Upper lobe of left lung (tissue), 6 donors: Measurements from ENCODE around the gene ACAA2. TPM values are rescaled to one million over a fixed set of nuclear protein-coding genes. Genes with fewer than 3 reads are reported as not detected.

Experiments used
- ATAC-seq, 2 donors: fragments of 200-7000 bp; cut with Tn5 transposase; one replicate each; pipeline ENCODE4 v1.9.1; 2022; ENCODE audit warnings: mild to moderate bottlenecking in 2 of 2, moderate library complexity in 2 of 2; ENCODE audit not compliant: low FRiP score in 2 of 2
- DNase-seq, 2 donors: peaks; one replicate each; pipeline ENCODE4 v3.0.0-alpha.2; 2019 to 2020
- H3K27ac ChIP-seq, 4 donors: fragments of 200-600 bp; sonication (generic); one replicate each; pipeline ENCODE4 v1.5.1; 2016 to 2019
- H3K27me3 ChIP-seq, 4 donors: fragments of 200-600 bp; sonication (generic); one replicate each; pipeline ENCODE4 v1.5.1; 2017 to 2019
- H3K36me3 ChIP-seq, 4 donors: fragments of 200-600 bp; sonication (generic); one replicate each; pipeline ENCODE4 v1.5.1; 2016 to 2019
- H3K4me1 ChIP-seq, 4 donors: fragments of 200-600 bp; sonication (generic); one replicate each; pipeline ENCODE4 v1.5.1; 2018 to 2019
- H3K4me3 ChIP-seq, 4 donors: fragments of 200-600 bp; sonication (generic); one replicate each; pipeline ENCODE4 v1.5.1; 2017 to 2019; ENCODE audit warnings: mild to moderate bottlenecking in 2 of 4, moderate library complexity in 1 of 4
- H3K9me3 ChIP-seq, 4 donors: fragments of 200-600 bp; sonication (generic); one replicate each; pipeline ENCODE4 v1.5.1; 2018 to 2019
- CTCF ChIP-seq, 6 experiments: fragments of 450-650 bp in 4 of 6; fragments of 200-600 bp in 2 of 6; sonication (generic) in 2 of 6; IDR thresholded peaks; one replicate each; pipeline ENCODE4 v1.5.1; 2016 to 2019; ENCODE audit warnings: antibody characterized with exemption in 6 of 6
- EP300 ChIP-seq, 4 donors: sonication (generic); formaldehyde crosslinking; IDR thresholded peaks; one replicate each; pipeline ENCODE4 v1.5.1; 2017; ENCODE audit warnings: antibody characterized with exemption in 4 of 4, control low read depth in 2 of 4
- POLR2A ChIP-seq, 4 donors: fragments of 450-650 bp; IDR thresholded peaks; one replicate each; pipeline ENCODE4 v1.5.1; 2016 to 2017; ENCODE audit warnings: antibody characterized with exemption in 4 of 4, mild to moderate bottlenecking in 2 of 4
- POLR2AphosphoS5 ChIP-seq, 2 donors: sonication (generic); formaldehyde crosslinking; IDR thresholded peaks; one replicate each; pipeline ENCODE4 v1.5.1; 2017; ENCODE audit warnings: antibody characterized with exemption in 2 of 2
- WGBS, 2 donors: methylation state at CpG; one replicate each; pipeline ENCODE4 v1.1.5; 2017 to 2018; 5-methylcytosine and 5-hydroxymethylcytosine counted together
- total RNA-seq, 6 donors: library from RNA; depleted of rRNA in 4 of 6; stranded (reverse); fragments of >200 nt in 4 of 6; gene quantifications; one replicate each; pipeline versions ENCODE4 v1.1.0 to v1.2.1, GENCODE V29; 2016 to 2021
- donor health status: DM: no; HTN: no; CAD: no; lungs with moderate emphysema.
- donor health status: DM: no; HTN: yes; CAD: no; lungs with severe emphysema.

Gene ACAA2
- total RNA-seq, 6 donors from 2014 or later = 23.7 to 93.9 (median 69.8) TPM

GRCh38 chr18:49756671-49757362, 56.5 kb downstream of the ACAA2 start:
- no peak overlapping the region for H3K4me3 ChIP-seq
- H3K4me1 ChIP-seq = no peaks in the 10 kb centered on the region
- no peaks in the 10 kb centered on the region for H3K27me3 ChIP-seq
- no peaks in the 10 kb centered on the region for H3K36me3 ChIP-seq
- no peak for ATAC-seq
- no peaks in the 10 kb centered on the region for H3K9me3 ChIP-seq
- no peak for DNase-seq
- H3K27ac ChIP-seq = no peak overlapping the region
- WGBS, 2 donors = 85 to 87% methylated on average over 8 to 9 of the region's 9 CpGs
- TF ChIP-seq CTCF (IDR thresholded peaks at IDR 0.05) (no peak), POLR2A (IDR thresholded peaks at IDR 0.05) (no peak), POLR2AphosphoS5 (IDR thresholded peaks at IDR 0.05) (no peak), EP300 (IDR thresholded peaks at IDR 0.05) (no peak)

GRCh38 chr18:49756135-49756534, 57.2 kb downstream of the ACAA2 start:
- no peaks in the 10 kb centered on the region for H3K4me1 ChIP-seq
- DNase-seq = no peak
- no peaks in the 10 kb centered on the region for H3K9me3 ChIP-seq
- no peak overlapping the region for H3K4me3 ChIP-seq
- no peaks in the 10 kb centered on the region for H3K36me3 ChIP-seq
- H3K27me3 ChIP-seq = no peaks in the 10 kb centered on the region
- 72% methylated on average over 6 of the region's 6 CpGs for WGBS, 2 donors
- no peak for ATAC-seq
- no peak overlapping the region for H3K27ac ChIP-seq
- TF ChIP-seq CTCF (IDR thresholded peaks at IDR 0.05) = no peak

GRCh38 chr18:49755489-49755888, 57.8 kb downstream of the ACAA2 start:
- Histone ChIP-seq H3K27me3 (no peaks in the 10 kb centered on the region), H3K27ac (no peak overlapping the region), H3K4me1 (no peaks in the 10 kb centered on the region), H3K4me3 (no peak overlapping the region), H3K36me3 (no peaks in the 10 kb centered on the region), H3K9me3 (no peaks in the 10 kb centered on the region)
- TF ChIP-seq POLR2A (IDR thresholded peaks at IDR 0.05) (no peak), EP300 (IDR thresholded peaks at IDR 0.05) (no peak), CTCF (IDR thresholded peaks at IDR 0.05) (no peak), POLR2AphosphoS5 (IDR thresholded peaks at IDR 0.05) (no peak)
- DNase-seq = no peak
- ATAC-seq = no peak
- 95 to 97% methylated on average over 6 of the region's 6 CpGs for WGBS, 2 donors

- ATAC-seq (no peak), DNase-seq (no peak)
- no peaks in the 10 kb centered on the region for H3K27me3 ChIP-seq
- H3K9me3 ChIP-seq = no peaks in the 10 kb centered on the region
- H3K27ac ChIP-seq = no peak overlapping the region
- no peaks in the 10 kb centered on the region for H3K36me3 ChIP-seq
- no peaks in the 10 kb centered on the region for H3K4me1 ChIP-seq
- H3K4me3 ChIP-seq = no peak overlapping the region
- no peak for TF ChIP-seq POLR2AphosphoS5 (IDR thresholded peaks at IDR 0.05)
- TF ChIP-seq CTCF (IDR thresholded peaks at IDR 0.05) = no peak
- TF ChIP-seq POLR2A (IDR thresholded peaks at IDR 0.05) = no peak
- TF ChIP-seq EP300 (IDR thresholded peaks at IDR 0.05) = no peak
- 92 to 95% methylated on average over 6 of the region's 6 CpGs for WGBS, 2 donors
Observed at GRCh38 chr18:49754866-49755265, 58.5 kb downstream of the ACAA2 start.

GRCh38 chr18:49753643-49754042, 59.7 kb downstream of the ACAA2 start:
- 97 to 100% methylated on average over 1 of the region's 1 CpG for WGBS, 2 donors
- ATAC-seq = no peak

More at GRCh38 chr18:49753643-49754042, 59.7 kb downstream of the ACAA2 start:
- H3K27ac ChIP-seq = no peak overlapping the region
- H3K36me3 ChIP-seq = no peaks in the 10 kb centered on the region
- TF ChIP-seq POLR2A (IDR thresholded peaks at IDR 0.05) (no peak), CTCF (IDR thresholded peaks at IDR 0.05) (no peak), POLR2AphosphoS5 (IDR thresholded peaks at IDR 0.05) (no peak), EP300 (IDR thresholded peaks at IDR 0.05) (no peak)
- H3K4me1 ChIP-seq = no peaks in the 10 kb centered on the region
- no peaks in the 10 kb centered on the region for H3K27me3 ChIP-seq
- no peak for DNase-seq
- H3K4me3 ChIP-seq = no peak overlapping the region
- no peaks in the 10 kb centered on the region for H3K9me3 ChIP-seq
